HepG2 (cell line): Measurements from ENCODE around the gene PPP1R9B. TPM values are rescaled to one million over a fixed set of nuclear protein-coding genes. Genes with fewer than 3 reads are reported as not detected.

ENCODE experiments used
- AGO1 ChIP-seq: fragments of 200-400 bp; formaldehyde crosslinking; IDR thresholded peaks from 2 replicates; pipeline ENCODE4 v1.6.1; 2017; ENCODE audit warnings: mild to moderate bottlenecking, low read depth, low read length, moderate library complexity; ENCODE audit not compliant: poor library complexity, severe bottlenecking
- ATF7-NPFF ChIP-seq: sonication (generic); formaldehyde crosslinking; IDR thresholded peaks from 2 replicates; pipeline ENCODE4 v1.8.1; 2023; ENCODE audit warnings: mild to moderate bottlenecking, low read depth, missing genetic modification reagents, moderate library complexity
- CREB1 ChIP-seq, 2 experiments: fragments of 450-650 bp in 1 of 2; IDR thresholded peaks; 2 replicates each; pipeline ENCODE4 v1.6.1; 2016 to 2017; ENCODE audit warnings: control low read depth in 1 of 2, mild to moderate bottlenecking in 1 of 2, missing compliant biosample characterization in 1 of 2, missing genetic modification characterization in 1 of 2
- HDAC1 ChIP-seq: sonication (generic); formaldehyde crosslinking; IDR thresholded peaks from 2 replicates; pipeline ENCODE4 v1.5.1; 2020; ENCODE audit warnings: mild to moderate bottlenecking, missing genetic modification reagents
- KMT2A ChIP-seq: sonication (generic); formaldehyde crosslinking; IDR thresholded peaks from 2 replicates; pipeline ENCODE4 v1.4.0; 2020; ENCODE audit warnings: missing genetic modification reagents
- MXD4 ChIP-seq: IDR thresholded peaks from 2 replicates; pipeline ENCODE4 v1.6.1; 2016; ENCODE audit warnings: mild to moderate bottlenecking, missing biosample characterization, missing genetic modification reagents
- MXI1 ChIP-seq: IDR thresholded peaks from 3 replicates; pipeline ENCODE4 v1.6.1; 2012; ENCODE audit warnings: low read depth, low read length, inconsistent platforms, borderline replicate concordance
- NBN ChIP-seq: fragments of 450-650 bp; conservative IDR thresholded peaks from 2 replicates; pipeline ENCODE4 v1.6.1; 2017
- NR2F1 ChIP-seq, 2 experiments: fragments of 450-650 bp in 1 of 2; formaldehyde crosslinking in 1 of 2; IDR thresholded peaks; 2 replicates each; pipeline versions ENCODE4 v1.5.0 to v1.6.1; 2016 to 2020; ENCODE audit warnings: mild to moderate bottlenecking in 1 of 2, missing compliant biosample characterization in 1 of 2, missing genetic modification reagents in 1 of 2, moderate library complexity in 1 of 2
- RXRA ChIP-seq: sonication (generic); formaldehyde crosslinking; IDR thresholded peaks from 2 replicates; pipeline ENCODE4 v1.5.1; 2020; ENCODE audit warnings: missing genetic modification reagents
- SIX1 ChIP-seq: sonication (generic); formaldehyde crosslinking; IDR thresholded peaks from 2 replicates; pipeline ENCODE4 v1.4.0; 2020; ENCODE audit warnings: missing genetic modification reagents, borderline replicate concordance
- TSC22D2 ChIP-seq: sonication (generic); formaldehyde crosslinking; IDR thresholded peaks from 2 replicates; pipeline ENCODE4 v1.5.1; 2020; ENCODE audit warnings: missing genetic modification reagents, mild to moderate bottlenecking, borderline replicate concordance
- ZBTB42 ChIP-seq: sonication (generic); formaldehyde crosslinking; IDR thresholded peaks from 2 replicates; pipeline ENCODE4 v1.5.0; 2020; ENCODE audit warnings: mild to moderate bottlenecking, missing genetic modification reagents
- ZNF550 ChIP-seq: sonication (generic); formaldehyde crosslinking; IDR thresholded peaks from 2 replicates; pipeline ENCODE4 v1.4.0; 2020; ENCODE audit warnings: mild to moderate bottlenecking, missing genetic modification reagents, borderline replicate concordance
- ZNF572 ChIP-seq: sonication (generic); formaldehyde crosslinking; IDR thresholded peaks from 2 replicates; pipeline ENCODE4 v1.5.1; 2020; ENCODE audit warnings: mild to moderate bottlenecking, missing genetic modification reagents
- ZNF850 ChIP-seq: sonication (generic); formaldehyde crosslinking; conservative IDR thresholded peaks from 2 replicates; pipeline ENCODE4 v1.9.0; 2021; ENCODE audit warnings: mild to moderate bottlenecking, missing genetic modification reagents
- polyA plus RNA-seq, 8 experiments: library from polyadenylated mRNA; depleted of rRNA in 3 of 8; stranded (reverse) in 7 of 8; unstranded in 1 of 8; fragments of >200 nt; fragmentation: Illumina TruSeq in 4 of 8; extraction: Trizol in 4 of 8; gene quantifications; 2 replicates each; pipeline versions ENCODE4 v1.2.1 to v1.2.3, GENCODE V29; 2011 to 2016; ENCODE audit warnings: low read depth in 4 of 8, missing spikeins in 1 of 8, mixed read lengths in 1 of 8; ENCODE audit not compliant: insufficient read depth in 1 of 8
- total RNA-seq, 5 experiments: library from RNA; depleted of rRNA; stranded (reverse); fragments of >200 nt; fragmentation: Illumina TruSeq; extraction: Trizol; gene quantifications; 2 replicates each; pipeline ENCODE4 v1.2.3, GENCODE V29; 2016; ENCODE audit warnings: low read depth in 1 of 5
- TF ChIP-seq, protein P1 (sequence below): sonication (generic); formaldehyde crosslinking; IDR thresholded peaks from 2 replicates; pipeline ENCODE4 v1.5.1; 2020; ENCODE audit warnings: mild to moderate bottlenecking, missing genetic modification reagents, moderate library complexity
- TF ChIP-seq, protein P2 (sequence below): sonication (generic); formaldehyde crosslinking; IDR thresholded peaks from 2 replicates; pipeline ENCODE4 v1.4.0; 2020; ENCODE audit warnings: missing genetic modification reagents
- TF ChIP-seq, protein P3 (sequence below): sonication (generic); formaldehyde crosslinking; IDR thresholded peaks from 2 replicates; pipeline ENCODE4 v1.4.0; 2020; ENCODE audit warnings: mild to moderate bottlenecking, low read depth, missing genetic modification reagents

PPP1R9B gene
- total and polyA plus RNA-seq, 2 of the 13 experiments (the other 11 are each of a cell fraction or from before 2014, with no cell fraction given), result 9.4 to 15.8 TPM

DNA sequence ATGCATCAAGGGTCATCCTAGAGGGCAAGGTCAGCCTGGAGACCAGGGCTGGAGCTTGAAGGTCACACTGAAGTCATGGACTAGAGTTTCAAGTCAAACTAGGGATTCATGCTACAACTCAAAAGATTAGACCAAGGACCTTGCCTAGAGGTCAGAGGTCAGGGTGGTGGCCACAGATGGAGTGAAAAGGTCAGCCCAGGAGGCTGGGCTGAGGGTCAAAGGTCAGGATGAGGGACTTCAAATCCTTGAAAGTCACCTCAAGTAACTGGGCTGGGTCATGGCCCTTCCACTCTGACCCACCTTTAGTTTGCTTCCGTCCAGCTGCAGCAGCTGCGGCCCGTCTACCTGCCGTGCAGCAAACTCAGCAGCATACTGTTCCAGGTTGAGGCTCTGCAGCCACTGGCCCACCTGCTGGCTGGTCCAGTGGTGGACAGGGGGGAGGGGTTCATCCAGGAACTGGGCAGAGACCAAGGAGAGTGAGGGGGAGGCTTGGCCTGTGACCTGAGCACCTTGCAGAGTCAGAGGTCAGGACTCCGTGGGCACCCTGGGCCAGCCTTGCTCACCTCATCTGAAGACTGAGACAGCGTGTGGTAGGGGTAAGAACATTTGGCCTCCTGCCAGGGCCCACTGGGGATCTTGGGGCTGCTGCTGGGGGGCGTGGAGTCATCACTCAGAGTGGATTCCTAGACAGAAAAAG, 36.7 kb downstream of the PPP1R9B start (continued):
- TF ChIP-seq, protein P1, sequence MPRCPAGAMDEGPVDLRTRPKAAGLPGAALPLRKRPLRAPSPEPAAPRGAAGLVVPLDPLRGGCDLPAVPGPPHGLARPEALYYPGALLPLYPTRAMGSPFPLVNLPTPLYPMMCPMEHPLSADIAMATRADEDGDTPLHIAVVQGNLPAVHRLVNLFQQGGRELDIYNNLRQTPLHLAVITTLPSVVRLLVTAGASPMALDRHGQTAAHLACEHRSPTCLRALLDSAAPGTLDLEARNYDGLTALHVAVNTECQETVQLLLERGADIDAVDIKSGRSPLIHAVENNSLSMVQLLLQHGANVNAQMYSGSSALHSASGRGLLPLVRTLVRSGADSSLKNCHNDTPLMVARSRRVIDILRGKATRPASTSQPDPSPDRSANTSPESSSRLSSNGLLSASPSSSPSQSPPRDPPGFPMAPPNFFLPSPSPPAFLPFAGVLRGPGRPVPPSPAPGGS (CRISPR knock-in tag), result no peak
- TF ChIP-seq MXI1 (no peak), MXD4 (CRISPR knock-in tag) (no peak), TSC22D2 (CRISPR knock-in tag) (no peak), NR2F1 (CRISPR knock-in tag; IDR thresholded peaks at IDR 0.05) (peak; percentile 39 to 89; a peak in 3 of 4 replicates), NBN (no peak), ZBTB42 (CRISPR knock-in tag) (no peak), ZNF850 (CRISPR knock-in tag) (no peak), AGO1 (peak; percentile 75), KMT2A (CRISPR knock-in tag) (no peak), ATF7-NPFF (no peak), CREB1 (IDR thresholded peaks at IDR 0.05) (no peak), CREB1 (CRISPR knock-in tag; IDR thresholded peaks at IDR 0.05) (no peak), RXRA (no peak), ZNF550 (no peak), HDAC1 (CRISPR knock-in tag) (no peak), SIX1 (no peak), ZNF572 (CRISPR knock-in tag) (no peak)
- TF ChIP-seq, protein P2, sequence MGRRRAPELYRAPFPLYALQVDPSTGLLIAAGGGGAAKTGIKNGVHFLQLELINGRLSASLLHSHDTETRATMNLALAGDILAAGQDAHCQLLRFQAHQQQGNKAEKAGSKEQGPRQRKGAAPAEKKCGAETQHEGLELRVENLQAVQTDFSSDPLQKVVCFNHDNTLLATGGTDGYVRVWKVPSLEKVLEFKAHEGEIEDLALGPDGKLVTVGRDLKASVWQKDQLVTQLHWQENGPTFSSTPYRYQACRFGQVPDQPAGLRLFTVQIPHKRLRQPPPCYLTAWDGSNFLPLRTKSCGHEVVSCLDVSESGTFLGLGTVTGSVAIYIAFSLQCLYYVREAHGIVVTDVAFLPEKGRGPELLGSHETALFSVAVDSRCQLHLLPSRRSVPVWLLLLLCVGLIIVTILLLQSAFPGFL (CRISPR knock-in tag), result no peak
- TF ChIP-seq, protein P3, sequence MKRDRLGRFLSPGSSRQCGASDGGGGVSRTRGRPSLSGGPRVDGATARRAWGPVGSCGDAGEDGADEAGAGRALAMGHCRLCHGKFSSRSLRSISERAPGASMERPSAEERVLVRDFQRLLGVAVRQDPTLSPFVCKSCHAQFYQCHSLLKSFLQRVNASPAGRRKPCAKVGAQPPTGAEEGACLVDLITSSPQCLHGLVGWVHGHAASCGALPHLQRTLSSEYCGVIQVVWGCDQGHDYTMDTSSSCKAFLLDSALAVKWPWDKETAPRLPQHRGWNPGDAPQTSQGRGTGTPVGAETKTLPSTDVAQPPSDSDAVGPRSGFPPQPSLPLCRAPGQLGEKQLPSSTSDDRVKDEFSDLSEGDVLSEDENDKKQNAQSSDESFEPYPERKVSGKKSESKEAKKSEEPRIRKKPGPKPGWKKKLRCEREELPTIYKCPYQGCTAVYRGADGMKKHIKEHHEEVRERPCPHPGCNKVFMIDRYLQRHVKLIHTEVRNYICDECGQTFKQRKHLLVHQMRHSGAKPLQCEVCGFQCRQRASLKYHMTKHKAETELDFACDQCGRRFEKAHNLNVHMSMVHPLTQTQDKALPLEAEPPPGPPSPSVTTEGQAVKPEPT (CRISPR knock-in tag), result no peak
